A549 (cell line): Measurements from ENCODE around the gene GRIK5. TPM values are rescaled to one million over a fixed set of nuclear protein-coding genes. Genes with fewer than 3 reads are reported as not detected.
"Not testable (repeated sequence)": the region's sequence is repeated elsewhere in the genome, so short reads cannot be mapped to it uniquely, and the experiment has no call there.

Experiments used
- ATAC-seq, 2 experiments: fragments of 200-7000 bp in 1 of 2; fragments of >200 bp in 1 of 2; cut with Nextera tagmentation in 1 of 2; cut with Tn5 transposase in 1 of 2; 3 replicates each; pipeline versions ENCODE4 v1.8.0 to v1.9.1; 2018 to 2020; ENCODE audit warnings: mild to moderate bottlenecking in 1 of 2, moderate library complexity in 1 of 2
- CTCF ChIA-PET: fragments of 300-600 bp; sonication (Branson Sonifier 250); formaldehyde crosslinking; extraction: SDS; loops from one replicate; lab custom pipeline; 2021; ENCODE audit warnings: antibody characterized with exemption, inconsistent platforms; lab: Yijun Ruan, JAX
- POLR2A ChIA-PET: fragments of 350-600 bp; formaldehyde crosslinking; extraction: SDS; loops from one replicate; lab custom pipeline; 2021; ENCODE audit warnings: antibody characterized with exemption, inconsistent platforms; lab: Yijun Ruan, JAX
- DNase-seq, 2 experiments: peaks; one replicate each; pipeline versions ENCODE4 v3.0.0 to v3.0.0-alpha.2; 2011 to 2016; ENCODE audit warnings: low read depth in 1 of 2, low spot score in 1 of 2
- FAIRE-seq: peaks from 2 replicates; lab custom pipeline; 2011; peaks lifted over from hg19 to GRCh38; lab: Jason Lieb, UNC
- H3K27ac ChIP-seq, 2 experiments: fragments of >200 bp; sonication (Bioruptor Twin); formaldehyde crosslinking; 3 replicates each; pipeline ENCODE4 v1.5.1; 2016 to 2017
- H3K4me1 ChIP-seq: fragments of >200 bp; sonication (Bioruptor Twin); formaldehyde crosslinking; 3 replicates; pipeline ENCODE4 v1.6.1; 2016
- H3K4me2 ChIP-seq: fragments of >200 bp; sonication (Bioruptor Twin); formaldehyde crosslinking; 3 replicates; pipeline ENCODE4 v1.6.1; 2016
- H3K4me3 ChIP-seq: fragments of >200 bp; sonication (Bioruptor Twin); formaldehyde crosslinking; 3 replicates; pipeline ENCODE4 v1.5.1; 2016
- H3K9me3 ChIP-seq: fragments of >200 bp; sonication (Bioruptor Twin); formaldehyde crosslinking; 3 replicates; pipeline ENCODE4 v1.6.1; 2016
- CHD4 ChIP-seq: fragments of 200-600 bp; sonication (generic); IDR thresholded peaks from 2 replicates; pipeline ENCODE4 v1.6.1; 2016; ENCODE audit warnings: antibody characterized with exemption, mild to moderate bottlenecking, borderline replicate concordance
- EHMT2 ChIP-seq: fragments of 200-600 bp; sonication (generic); IDR thresholded peaks from 2 replicates; pipeline ENCODE4 v1.6.1; 2016; ENCODE audit warnings: antibody characterized with exemption, low read depth, mild to moderate bottlenecking, moderate library complexity
- FOSL2 ChIP-seq, 2 experiments: fragments of 450-650 bp in 1 of 2; fragments of >200 bp in 1 of 2; sonication (Bioruptor Twin) in 1 of 2; formaldehyde crosslinking; IDR thresholded peaks; 2 replicates each; pipeline versions ENCODE4 v1.5.0 to v1.6.1; 2016 to 2020; ENCODE audit warnings: mild to moderate bottlenecking in 1 of 2, moderate library complexity in 1 of 2
- GATA3 ChIP-seq: IDR thresholded peaks from 2 replicates; pipeline ENCODE4 v1.6.1; 2012; ENCODE audit warnings: borderline replicate concordance
- HOXA7 ChIP-seq: fragments of 250-450 bp; sonication (Bioruptor Pico); IDR thresholded peaks from 2 replicates; pipeline ENCODE4 v1.5.0; 2020; ENCODE audit warnings: mild to moderate bottlenecking, moderate library complexity
- HOXB13 ChIP-seq: fragments of 250-450 bp; sonication (Bioruptor Pico); IDR thresholded peaks from 2 replicates; pipeline ENCODE4 v1.5.0; 2020; ENCODE audit warnings: low read depth, mild to moderate bottlenecking, moderate library complexity
- KDM1A ChIP-seq: fragments of 200-600 bp; sonication (generic); IDR thresholded peaks from 2 replicates; pipeline ENCODE4 v1.6.1; 2016; ENCODE audit warnings: low read depth, mild to moderate bottlenecking
- MAFK ChIP-seq: fragments of 450-650 bp; IDR thresholded peaks from 2 replicates; pipeline ENCODE4 v1.6.1; 2014; ENCODE audit not compliant: partially characterized antibody
- NPAS2 ChIP-seq: fragments of 250-450 bp; sonication (Bioruptor Pico); IDR thresholded peaks from 2 replicates; pipeline ENCODE4 v1.8.0; 2022; ENCODE audit warnings: mild to moderate bottlenecking, moderate library complexity, borderline replicate concordance
- NR3C1 ChIP-seq: fragments of >200 bp; sonication (Bioruptor Twin); formaldehyde crosslinking; IDR thresholded peaks from 3 replicates; pipeline ENCODE4 v1.6.1; 2017
- POLR2AphosphoS2 ChIP-seq: conservative IDR thresholded peaks from 2 replicates; pipeline ENCODE4 v1.6.1; 2012; ENCODE audit warnings: low read length, improper control_type of control experiment, inconsistent platforms
- RAD21 ChIP-seq, 2 experiments: fragments of >200 bp in 1 of 2; sonication (Bioruptor Twin) in 1 of 2; formaldehyde crosslinking in 1 of 2; IDR thresholded peaks in 1 of 2; conservative IDR thresholded peaks in 1 of 2; 2 replicates in 1 of 2; 3 replicates in 1 of 2; pipeline ENCODE4 v1.6.1; 2012 to 2018; ENCODE audit warnings: inconsistent platforms in 1 of 2
- RCOR1 ChIP-seq: fragments of 150-350 bp; IDR thresholded peaks from 2 replicates; pipeline ENCODE4 v1.6.1; 2014; ENCODE audit warnings: antibody characterized with exemption, low read length, low read depth
- RNF2 ChIP-seq: fragments of 200-600 bp; sonication (generic); IDR thresholded peaks from 2 replicates; pipeline ENCODE4 v1.6.1; 2016; ENCODE audit warnings: low read depth, mild to moderate bottlenecking, antibody characterized with exemption, moderate library complexity, borderline replicate concordance
- ZFP36 ChIP-seq: fragments of 450-650 bp; IDR thresholded peaks from 2 replicates; pipeline ENCODE4 v1.6.1; 2014; ENCODE audit warnings: borderline replicate concordance; ENCODE audit not compliant: partially characterized antibody
- WGBS: methylation state at CpG from one replicate; pipeline ENCODE4 v1.1.6; 2017; ENCODE audit errors: missing lambda C conversion rate; 5-methylcytosine and 5-hydroxymethylcytosine counted together
- polyA plus RNA-seq, 4 experiments: library from polyadenylated mRNA; depleted of rRNA in 3 of 4; stranded (reverse); fragments of >200 nt; fragmentation: RNase III in 1 of 4; extraction: RNeasy Plus Mini Kit Qiagen cat#74134 plus additional on column Dnase treatment in 1 of 4; gene quantifications; 2 replicates in 3 of 4; 3 replicates in 1 of 4; pipeline ENCODE4 v1.2.3, GENCODE V29; 2011 to 2017
- TF ChIP-seq, protein P1 (sequence below): fragments of 250-450 bp; sonication (Bioruptor Pico); IDR thresholded peaks from 2 replicates; pipeline ENCODE4 v1.5.0; 2020; ENCODE audit warnings: low read depth, mild to moderate bottlenecking, moderate library complexity
- TF ChIP-seq, protein P2 (sequence below): fragments of >200 bp; sonication (Bioruptor Twin); formaldehyde crosslinking; IDR thresholded peaks from 3 replicates; pipeline ENCODE4 v1.6.1; 2016
- TF ChIP-seq, protein P3 (sequence below): fragments of 250-450 bp; sonication (Bioruptor Pico); IDR thresholded peaks from 2 replicates; pipeline ENCODE4 v1.5.0; 2021; ENCODE audit warnings: mild to moderate bottlenecking, moderate library complexity, borderline replicate concordance
- TF ChIP-seq, protein P4 (sequence below): IDR thresholded peaks from 2 replicates; pipeline ENCODE4 v1.6.1; 2012
- TF ChIP-seq, protein P5 (sequence below): IDR thresholded peaks from 2 replicates; pipeline ENCODE4 v1.6.1; 2012; ENCODE audit warnings: low read depth, borderline replicate concordance

The GRIK5 gene
- polyA plus RNA-seq, 2 of the 4 experiments (the other 2 are of a cell fraction) = 0.22 to 0.54 TPM

DNA sequence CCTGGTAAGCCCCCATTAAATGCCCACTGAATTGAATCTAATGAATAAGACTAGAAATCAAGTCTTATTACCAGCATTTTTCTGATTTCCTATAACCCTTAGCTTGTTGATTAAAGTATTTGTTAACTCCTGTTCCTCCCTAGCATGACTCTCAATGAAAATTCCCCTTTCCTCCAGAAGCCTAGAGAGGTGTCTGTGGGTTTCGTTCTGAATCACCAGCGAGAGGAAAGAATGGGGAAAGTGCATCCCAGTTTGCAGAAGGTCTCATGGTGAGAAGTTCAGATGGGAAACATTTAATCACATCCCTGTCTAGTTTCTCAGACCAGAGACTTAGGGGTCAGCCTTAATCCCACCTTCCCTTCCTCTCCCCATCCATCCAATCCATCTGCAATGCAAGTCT lies 35.4 kb upstream of the GRIK5 start (continued):
- TF ChIP-seq, protein P1, sequence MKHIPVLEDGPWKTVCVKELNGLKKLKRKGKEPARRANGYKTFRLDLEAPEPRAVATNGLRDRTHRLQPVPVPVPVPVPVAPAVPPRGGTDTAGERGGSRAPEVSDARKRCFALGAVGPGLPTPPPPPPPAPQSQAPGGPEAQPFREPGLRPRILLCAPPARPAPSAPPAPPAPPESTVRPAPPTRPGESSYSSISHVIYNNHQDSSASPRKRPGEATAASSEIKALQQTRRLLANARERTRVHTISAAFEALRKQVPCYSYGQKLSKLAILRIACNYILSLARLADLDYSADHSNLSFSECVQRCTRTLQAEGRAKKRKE (CRISPR knock-in tag) = no peak
- no peak for TF ChIP-seq NPAS2 (CRISPR knock-in tag)

DNA sequence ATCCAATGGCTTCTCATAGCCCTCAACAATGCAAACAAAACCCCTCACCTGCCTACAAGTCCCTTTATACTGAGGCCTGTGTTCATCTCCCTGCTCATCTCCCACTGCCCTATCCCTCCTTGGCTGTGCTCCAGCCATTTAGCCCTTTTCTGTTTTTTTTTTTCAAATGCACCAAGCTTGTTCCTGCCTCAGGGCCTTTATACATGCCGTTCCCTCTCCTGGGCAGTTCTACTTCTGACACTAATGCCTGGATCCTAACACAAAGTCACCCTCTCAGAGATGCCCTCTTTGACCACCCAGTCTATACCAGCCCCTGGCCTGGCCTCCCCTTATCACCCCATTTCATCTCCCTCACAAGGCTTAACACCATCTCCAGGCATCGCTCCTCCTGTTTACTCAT lies 32.9 kb upstream of the GRIK5 start:
- Histone ChIP-seq H3K9me3 (no peaks in the 10 kb centered on the region), H3K4me1 (no peaks in the 10 kb centered on the region), H3K4me3 (no peak overlapping the region), H3K4me2 (no peak overlapping the region), H3K27ac (no peak overlapping the region)
- no peak for DNase-seq
- ATAC-seq = no peak
- FAIRE-seq = no peak
- TF ChIP-seq, protein P2, sequence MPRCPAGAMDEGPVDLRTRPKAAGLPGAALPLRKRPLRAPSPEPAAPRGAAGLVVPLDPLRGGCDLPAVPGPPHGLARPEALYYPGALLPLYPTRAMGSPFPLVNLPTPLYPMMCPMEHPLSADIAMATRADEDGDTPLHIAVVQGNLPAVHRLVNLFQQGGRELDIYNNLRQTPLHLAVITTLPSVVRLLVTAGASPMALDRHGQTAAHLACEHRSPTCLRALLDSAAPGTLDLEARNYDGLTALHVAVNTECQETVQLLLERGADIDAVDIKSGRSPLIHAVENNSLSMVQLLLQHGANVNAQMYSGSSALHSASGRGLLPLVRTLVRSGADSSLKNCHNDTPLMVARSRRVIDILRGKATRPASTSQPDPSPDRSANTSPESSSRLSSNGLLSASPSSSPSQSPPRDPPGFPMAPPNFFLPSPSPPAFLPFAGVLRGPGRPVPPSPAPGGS = no peak
- no peak for TF ChIP-seq RAD21 (conservative IDR thresholded peaks at IDR 0.05 in 1 of 2, IDR thresholded peaks at IDR 0.05 in 1 of 2)
- TF ChIP-seq GATA3 = no peak
- TF ChIP-seq CHD4 = no peak
- TF ChIP-seq, protein P1 (CRISPR knock-in tag) = no peak
- no peak for TF ChIP-seq KDM1A
- TF ChIP-seq POLR2AphosphoS2 = no peak
- no peak for TF ChIP-seq HOXB13 (CRISPR knock-in tag)
- no peak for TF ChIP-seq RCOR1
- TF ChIP-seq, protein P3, sequence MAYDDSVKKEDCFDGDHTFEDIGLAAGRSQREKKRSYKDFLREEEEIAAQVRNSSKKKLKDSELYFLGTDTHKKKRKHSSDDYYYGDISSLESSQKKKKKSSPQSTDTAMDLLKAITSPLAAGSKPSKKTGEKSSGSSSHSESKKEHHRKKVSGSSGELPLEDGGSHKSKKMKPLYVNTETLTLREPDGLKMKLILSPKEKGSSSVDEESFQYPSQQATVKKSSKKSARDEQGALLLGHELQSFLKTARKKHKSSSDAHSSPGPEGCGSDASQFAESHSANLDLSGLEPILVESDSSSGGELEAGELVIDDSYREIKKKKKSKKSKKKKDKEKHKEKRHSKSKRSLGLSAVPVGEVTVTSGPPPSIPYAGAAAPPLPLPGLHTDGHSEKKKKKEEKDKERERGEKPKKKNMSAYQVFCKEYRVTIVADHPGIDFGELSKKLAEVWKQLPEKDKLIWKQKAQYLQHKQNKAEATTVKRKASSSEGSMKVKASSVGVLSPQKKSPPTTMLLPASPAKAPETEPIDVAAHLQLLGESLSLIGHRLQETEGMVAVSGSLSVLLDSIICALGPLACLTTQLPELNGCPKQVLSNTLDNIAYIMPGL (CRISPR knock-in tag) = no peak
- TF ChIP-seq MAFK = no peak
- CTCF ChIA-PET = interaction anchor here (0.7 to 32.8 kb wide), 14 partner anchors 5 to 318 kb away, joined by 3 to 678 read pairs (median 7); partner anchors contain the start of genes GSK3A and POU2F2
- WGBS = 83% methylated on average over 2 of the region's 2 CpGs
- POLR2A ChIA-PET = no interaction called here

DNA sequence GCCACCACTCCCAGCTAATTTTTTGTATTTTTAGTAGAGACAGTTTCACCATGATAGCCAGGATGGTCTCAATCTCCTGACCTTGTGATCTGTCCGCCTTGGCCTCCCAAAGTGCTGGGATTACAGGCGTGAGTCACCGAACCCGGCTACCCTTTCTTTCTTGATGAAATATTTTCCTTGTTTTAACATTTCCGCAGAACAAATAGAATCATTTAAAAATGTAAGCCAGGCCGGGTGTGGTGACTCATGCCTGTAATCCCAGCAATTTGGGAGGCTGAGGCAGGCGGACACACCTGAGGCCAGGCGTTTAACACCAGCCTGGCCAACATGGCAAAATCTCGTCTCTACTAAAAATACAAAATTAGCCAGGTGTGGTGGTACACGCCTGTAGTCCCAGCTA lies 30.2 kb upstream of the GRIK5 start:
- H3K27ac ChIP-seq, FAIRE-seq: not testable (repeated sequence)

DNA sequence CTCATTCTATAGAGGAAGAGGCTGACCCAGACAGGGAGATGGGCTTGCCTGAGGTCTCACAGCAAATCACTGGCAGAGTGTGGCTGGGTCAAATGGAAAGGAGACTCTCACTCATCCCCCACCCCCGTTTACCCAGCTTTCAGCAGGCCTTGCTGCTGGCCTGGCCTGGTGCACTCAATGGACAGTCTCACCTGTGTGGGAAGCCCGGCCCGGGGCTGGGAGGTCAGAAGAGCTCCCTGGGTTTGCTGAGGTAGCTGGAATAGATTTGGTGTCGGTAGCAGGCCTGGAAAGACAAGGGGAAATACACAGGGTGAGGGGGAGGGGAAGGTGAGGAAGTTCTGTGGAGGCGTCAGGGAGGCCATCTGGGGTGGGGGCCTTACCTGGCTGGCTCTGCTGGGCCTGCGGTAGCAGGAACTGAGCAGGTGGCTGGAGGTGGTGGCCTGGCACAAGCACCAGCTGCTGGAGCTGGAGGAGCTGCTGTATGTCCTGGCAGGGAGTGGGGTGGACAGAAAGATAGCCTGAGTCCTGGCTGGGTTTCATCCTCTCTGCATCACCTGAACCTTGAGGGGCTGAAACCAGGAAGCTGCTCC lies 29.4 kb upstream of the GRIK5 start:
- Histone ChIP-seq H3K9me3 (no peaks in the 10 kb centered on the region), H3K4me1 (no peaks in the 10 kb centered on the region), H3K4me3 (no peak overlapping the region), H3K4me2 (no peak overlapping the region), H3K27ac (no peak overlapping the region)
- 75% methylated on average over 6 of the region's 6 CpGs for WGBS
- ATAC-seq (no peak), FAIRE-seq (no peak), DNase-seq (no peak)
- POLR2A ChIA-PET = no interaction called here
- CTCF ChIA-PET = interaction anchor here (0.6 to 32.8 kb wide), 11 partner anchors 10 to 341 kb away, joined by 3 to 678 read pairs (median 5); partner anchors contain the start of genes GSK3A and POU2F2
- no peak for TF ChIP-seq NR3C1
- TF ChIP-seq, protein P4, sequence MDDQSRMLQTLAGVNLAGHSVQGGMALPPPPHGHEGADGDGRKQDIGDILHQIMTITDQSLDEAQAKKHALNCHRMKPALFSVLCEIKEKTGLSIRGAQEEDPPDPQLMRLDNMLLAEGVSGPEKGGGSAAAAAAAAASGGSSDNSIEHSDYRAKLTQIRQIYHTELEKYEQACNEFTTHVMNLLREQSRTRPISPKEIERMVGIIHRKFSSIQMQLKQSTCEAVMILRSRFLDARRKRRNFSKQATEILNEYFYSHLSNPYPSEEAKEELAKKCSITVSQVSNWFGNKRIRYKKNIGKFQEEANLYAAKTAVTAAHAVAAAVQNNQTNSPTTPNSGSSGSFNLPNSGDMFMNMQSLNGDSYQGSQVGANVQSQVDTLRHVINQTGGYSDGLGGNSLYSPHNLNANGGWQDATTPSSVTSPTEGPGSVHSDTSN = no peak
- no peak for TF ChIP-seq RNF2
- no peak for TF ChIP-seq ZFP36
- no peak for TF ChIP-seq HOXA7
- TF ChIP-seq RCOR1 = no peak
- TF ChIP-seq, protein P5, sequence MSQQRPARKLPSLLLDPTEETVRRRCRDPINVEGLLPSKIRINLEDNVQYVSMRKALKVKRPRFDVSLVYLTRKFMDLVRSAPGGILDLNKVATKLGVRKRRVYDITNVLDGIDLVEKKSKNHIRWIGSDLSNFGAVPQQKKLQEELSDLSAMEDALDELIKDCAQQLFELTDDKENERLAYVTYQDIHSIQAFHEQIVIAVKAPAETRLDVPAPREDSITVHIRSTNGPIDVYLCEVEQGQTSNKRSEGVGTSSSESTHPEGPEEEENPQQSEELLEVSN = no peak
- no peak for TF ChIP-seq EHMT2

More for the DNA sequence above, 30.2 kb upstream of the GRIK5 start:
- DNase-seq; H3K4me3 ChIP-seq; H3K9me3 ChIP-seq; H3K4me2 ChIP-seq; H3K4me1 ChIP-seq; ATAC-seq; TF ChIP-seq FOSL2 (IDR thresholded peaks at IDR 0.05): not testable (repeated sequence)
- ChIA-PET POLR2A (interaction anchor here (0.6 kb wide), 1 partner anchor 66 kb away, joined by 3 read pairs; no protein-coding TSS in a partner anchor), CTCF (interaction anchor here (0.8 to 32.8 kb wide), 9 partner anchors 8 to 140 kb away, joined by 3 to 678 read pairs (median 7); partner anchors contain the start of genes GSK3A and POU2F2)
- peak; percentile 55; the same call in 1 of the 2 replicates for TF ChIP-seq FOSL2 (CRISPR knock-in tag; IDR thresholded peaks at IDR 0.05)
- 68% methylated on average over 10 of the region's 10 CpGs for WGBS
